ENCODE results near the gene GALNT9. TPM values are rescaled to one million over a fixed set of nuclear protein-coding genes. Genes with fewer than 3 reads are reported as not detected.

The GALNT9 gene
- polyA plus RNA-seq, 2 of the 4 experiments (the other 2 are of a cell fraction): 0.66 to 2.8 TPM

DNA sequence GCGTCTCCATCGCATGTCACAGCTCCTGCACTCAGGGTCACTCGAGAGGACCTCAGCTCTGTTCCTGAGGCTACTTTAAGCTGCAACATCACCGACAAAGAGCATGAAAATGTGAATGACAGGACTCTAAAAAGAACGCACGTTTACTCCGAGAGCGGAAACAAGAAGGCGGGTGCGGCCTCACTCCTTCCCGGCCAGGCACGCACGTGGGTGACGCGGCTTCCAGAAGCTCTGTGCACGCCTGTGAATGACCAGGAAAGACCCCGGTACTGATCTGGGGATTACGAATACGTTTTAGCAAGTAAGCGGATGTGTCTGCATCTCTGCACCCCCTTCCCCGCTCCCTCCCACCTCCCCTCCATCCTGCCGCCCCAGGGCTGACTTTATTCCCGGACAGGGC, 15.2 kb upstream of the GALNT9 start:
- H3K27ac ChIP-seq: no peak overlapping the region
- no peak for FAIRE-seq

DNA sequence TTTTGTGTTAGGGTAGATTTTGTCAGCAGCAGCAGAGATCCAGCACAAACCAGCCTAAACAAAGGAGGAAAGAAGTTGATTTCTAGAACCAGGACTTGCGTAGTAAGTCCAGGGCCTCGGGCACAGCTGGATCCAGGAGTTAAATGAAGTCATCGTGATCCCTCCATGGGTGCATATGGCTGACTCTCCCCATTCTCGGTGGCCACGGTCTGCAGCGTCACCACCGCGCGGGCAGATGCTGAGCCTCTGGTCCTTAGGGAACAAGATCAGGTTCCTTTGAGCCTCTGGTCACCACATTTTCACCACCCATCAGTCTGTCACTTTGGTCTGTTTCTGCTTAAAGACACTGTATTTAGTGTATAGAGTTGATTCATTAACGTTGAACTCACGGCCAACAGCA, 14.8 kb upstream of the GALNT9 start:
- ChIA-PET POLR2A (no interaction called here), CTCF (interaction anchor here (1.3 kb wide), 1 partner anchor 14 kb away, joined by 3 read pairs; the partner anchor contains the start of gene GALNT9)
- Histone ChIP-seq H3K4me3 (no peak overlapping the region), H3K27ac (no peak overlapping the region), H3K4me2 (no peak overlapping the region), H3K9me3 (no peaks in the 10 kb centered on the region), H3K4me1 (no peaks in the 10 kb centered on the region)
- TF ChIP-seq ZFP36 (IDR thresholded peaks at IDR 0.05; ENCODE audit: borderline replicate concordance, partially characterized antibody) (no peak), JUNB (IDR thresholded peaks at IDR 0.05) (no peak), MYC (IDR thresholded peaks at IDR 0.05; ENCODE audit: borderline replicate concordance, low read length) (no peak)
- TF ChIP-seq, protein P1, sequence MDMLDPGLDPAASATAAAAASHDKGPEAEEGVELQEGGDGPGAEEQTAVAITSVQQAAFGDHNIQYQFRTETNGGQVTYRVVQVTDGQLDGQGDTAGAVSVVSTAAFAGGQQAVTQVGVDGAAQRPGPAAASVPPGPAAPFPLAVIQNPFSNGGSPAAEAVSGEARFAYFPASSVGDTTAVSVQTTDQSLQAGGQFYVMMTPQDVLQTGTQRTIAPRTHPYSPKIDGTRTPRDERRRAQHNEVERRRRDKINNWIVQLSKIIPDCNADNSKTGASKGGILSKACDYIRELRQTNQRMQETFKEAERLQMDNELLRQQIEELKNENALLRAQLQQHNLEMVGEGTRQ (IDR thresholded peaks at IDR 0.05): no peak
- TF ChIP-seq, protein P2, sequence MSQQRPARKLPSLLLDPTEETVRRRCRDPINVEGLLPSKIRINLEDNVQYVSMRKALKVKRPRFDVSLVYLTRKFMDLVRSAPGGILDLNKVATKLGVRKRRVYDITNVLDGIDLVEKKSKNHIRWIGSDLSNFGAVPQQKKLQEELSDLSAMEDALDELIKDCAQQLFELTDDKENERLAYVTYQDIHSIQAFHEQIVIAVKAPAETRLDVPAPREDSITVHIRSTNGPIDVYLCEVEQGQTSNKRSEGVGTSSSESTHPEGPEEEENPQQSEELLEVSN (IDR thresholded peaks at IDR 0.05; ENCODE audit: borderline replicate concordance, low read depth): no peak
- WGBS (ENCODE audit: missing lambda C conversion rate): 75% methylated on average over 11 of the region's 11 CpGs
- DNase-seq (ENCODE audit: low read depth in 1 of 2, low spot score in 1 of 2) (no peak), ATAC-seq (no peak), FAIRE-seq (no peak)

More for the DNA sequence above, 15.2 kb upstream of the GALNT9 start:
- ChIA-PET CTCF (interaction anchor here (1.3 kb wide), 1 partner anchor 15 kb away, joined by 3 read pairs; the partner anchor contains the start of gene GALNT9), POLR2A (no interaction called here)
- TF ChIP-seq EHMT2 (IDR thresholded peaks at IDR 0.05; ENCODE audit: low read depth) (no peak), HOXB13 (CRISPR knock-in tag; IDR thresholded peaks at IDR 0.05; ENCODE audit: low read depth) (no peak), MAZ (IDR thresholded peaks at IDR 0.05; ENCODE audit: borderline replicate concordance, low read depth, low read length) (no peak), RAD21 (conservative IDR thresholded peaks at IDR 0.05 in 1 of 2, IDR thresholded peaks at IDR 0.05 in 1 of 2) (no peak), JUNB (IDR thresholded peaks at IDR 0.05) (no peak), ESRRA (IDR thresholded peaks at IDR 0.05; ENCODE audit: borderline replicate concordance, low read length) (no peak), SREBF2 (IDR thresholded peaks at IDR 0.05) (no peak), KDM1A (IDR thresholded peaks at IDR 0.05; ENCODE audit: low read depth) (no peak), CBX2 (IDR thresholded peaks at IDR 0.05; ENCODE audit: borderline replicate concordance, low read depth) (no peak), TP53 (CRISPR knock-in tag; IDR thresholded peaks at IDR 0.05) (no peak), RCOR1 (IDR thresholded peaks at IDR 0.05; ENCODE audit: low read depth, low read length) (no peak), FOSB (CRISPR knock-in tag; IDR thresholded peaks at IDR 0.05) (no peak), ZNF302 (CRISPR knock-in tag; IDR thresholded peaks at IDR 0.05) (no peak)
- TF ChIP-seq, protein P1 (IDR thresholded peaks at IDR 0.05): no peak
- TF ChIP-seq, protein P3, sequence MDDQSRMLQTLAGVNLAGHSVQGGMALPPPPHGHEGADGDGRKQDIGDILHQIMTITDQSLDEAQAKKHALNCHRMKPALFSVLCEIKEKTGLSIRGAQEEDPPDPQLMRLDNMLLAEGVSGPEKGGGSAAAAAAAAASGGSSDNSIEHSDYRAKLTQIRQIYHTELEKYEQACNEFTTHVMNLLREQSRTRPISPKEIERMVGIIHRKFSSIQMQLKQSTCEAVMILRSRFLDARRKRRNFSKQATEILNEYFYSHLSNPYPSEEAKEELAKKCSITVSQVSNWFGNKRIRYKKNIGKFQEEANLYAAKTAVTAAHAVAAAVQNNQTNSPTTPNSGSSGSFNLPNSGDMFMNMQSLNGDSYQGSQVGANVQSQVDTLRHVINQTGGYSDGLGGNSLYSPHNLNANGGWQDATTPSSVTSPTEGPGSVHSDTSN (IDR thresholded peaks at IDR 0.05): no peak
- TF ChIP-seq, protein P4, sequence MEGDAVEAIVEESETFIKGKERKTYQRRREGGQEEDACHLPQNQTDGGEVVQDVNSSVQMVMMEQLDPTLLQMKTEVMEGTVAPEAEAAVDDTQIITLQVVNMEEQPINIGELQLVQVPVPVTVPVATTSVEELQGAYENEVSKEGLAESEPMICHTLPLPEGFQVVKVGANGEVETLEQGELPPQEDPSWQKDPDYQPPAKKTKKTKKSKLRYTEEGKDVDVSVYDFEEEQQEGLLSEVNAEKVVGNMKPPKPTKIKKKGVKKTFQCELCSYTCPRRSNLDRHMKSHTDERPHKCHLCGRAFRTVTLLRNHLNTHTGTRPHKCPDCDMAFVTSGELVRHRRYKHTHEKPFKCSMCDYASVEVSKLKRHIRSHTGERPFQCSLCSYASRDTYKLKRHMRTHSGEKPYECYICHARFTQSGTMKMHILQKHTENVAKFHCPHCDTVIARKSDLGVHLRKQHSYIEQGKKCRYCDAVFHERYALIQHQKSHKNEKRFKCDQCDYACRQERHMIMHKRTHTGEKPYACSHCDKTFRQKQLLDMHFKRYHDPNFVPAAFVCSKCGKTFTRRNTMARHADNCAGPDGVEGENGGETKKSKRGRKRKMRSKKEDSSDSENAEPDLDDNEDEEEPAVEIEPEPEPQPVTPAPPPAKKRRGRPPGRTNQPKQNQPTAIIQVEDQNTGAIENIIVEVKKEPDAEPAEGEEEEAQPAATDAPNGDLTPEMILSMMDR (IDR thresholded peaks at IDR 0.05): no peak
- TF ChIP-seq, protein P5, sequence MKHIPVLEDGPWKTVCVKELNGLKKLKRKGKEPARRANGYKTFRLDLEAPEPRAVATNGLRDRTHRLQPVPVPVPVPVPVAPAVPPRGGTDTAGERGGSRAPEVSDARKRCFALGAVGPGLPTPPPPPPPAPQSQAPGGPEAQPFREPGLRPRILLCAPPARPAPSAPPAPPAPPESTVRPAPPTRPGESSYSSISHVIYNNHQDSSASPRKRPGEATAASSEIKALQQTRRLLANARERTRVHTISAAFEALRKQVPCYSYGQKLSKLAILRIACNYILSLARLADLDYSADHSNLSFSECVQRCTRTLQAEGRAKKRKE (CRISPR knock-in tag; IDR thresholded peaks at IDR 0.05; ENCODE audit: low read depth): no peak
- DNase-seq (ENCODE audit: low read depth in 1 of 2, low spot score in 1 of 2) (no peak), ATAC-seq (no peak)
- H3K4me1 ChIP-seq: no peaks in the 10 kb centered on the region
- H3K9me3 ChIP-seq: no peaks in the 10 kb centered on the region
- WGBS (ENCODE audit: missing lambda C conversion rate): 83% methylated on average over 23 of the region's 23 CpGs
- H3K4me3 ChIP-seq: no peak overlapping the region
- no peak overlapping the region for H3K4me2 ChIP-seq

All from A549 (cell line).